ENCODE measurements around the gene SHROOM2.

GRCh38 chrX:9855561-9856283, 69.5 kb downstream of the SHROOM2 start:
- TF ChIP-seq POLR2A (IDR thresholded peaks at IDR 0.05; ENCODE audit: low read depth, low read length), result no peak
- no peak for TF ChIP-seq CTCF (conservative IDR thresholded peaks at IDR 0.05; ENCODE audit: low read depth, low read length)
- no peak for TF ChIP-seq SMC3 (IDR thresholded peaks at IDR 0.05; ENCODE audit: low read depth, low read length)
- no peak for TF ChIP-seq FOS (IDR thresholded peaks at IDR 0.05; ENCODE audit: low read depth, low read length)
- no peak for TF ChIP-seq RFX5 (IDR thresholded peaks at IDR 0.05; ENCODE audit: low read depth, low read length)
